Uterine smooth muscle cell (primary cell): ENCODE data around the gene CWF19L1. TPM values are rescaled to one million over a fixed set of nuclear protein-coding genes. Genes with fewer than 3 reads are reported as not detected.

Experiments used
- total RNA-seq: library from RNA; depleted of rRNA; stranded (reverse); fragments of >200 nt; gene quantifications from 2 replicates; pipeline ENCODE4 v1.2.3, GENCODE V29; 2014

Gene CWF19L1
- total RNA-seq, result 20.5 and 39.8 TPM in 2 replicates

DNA sequence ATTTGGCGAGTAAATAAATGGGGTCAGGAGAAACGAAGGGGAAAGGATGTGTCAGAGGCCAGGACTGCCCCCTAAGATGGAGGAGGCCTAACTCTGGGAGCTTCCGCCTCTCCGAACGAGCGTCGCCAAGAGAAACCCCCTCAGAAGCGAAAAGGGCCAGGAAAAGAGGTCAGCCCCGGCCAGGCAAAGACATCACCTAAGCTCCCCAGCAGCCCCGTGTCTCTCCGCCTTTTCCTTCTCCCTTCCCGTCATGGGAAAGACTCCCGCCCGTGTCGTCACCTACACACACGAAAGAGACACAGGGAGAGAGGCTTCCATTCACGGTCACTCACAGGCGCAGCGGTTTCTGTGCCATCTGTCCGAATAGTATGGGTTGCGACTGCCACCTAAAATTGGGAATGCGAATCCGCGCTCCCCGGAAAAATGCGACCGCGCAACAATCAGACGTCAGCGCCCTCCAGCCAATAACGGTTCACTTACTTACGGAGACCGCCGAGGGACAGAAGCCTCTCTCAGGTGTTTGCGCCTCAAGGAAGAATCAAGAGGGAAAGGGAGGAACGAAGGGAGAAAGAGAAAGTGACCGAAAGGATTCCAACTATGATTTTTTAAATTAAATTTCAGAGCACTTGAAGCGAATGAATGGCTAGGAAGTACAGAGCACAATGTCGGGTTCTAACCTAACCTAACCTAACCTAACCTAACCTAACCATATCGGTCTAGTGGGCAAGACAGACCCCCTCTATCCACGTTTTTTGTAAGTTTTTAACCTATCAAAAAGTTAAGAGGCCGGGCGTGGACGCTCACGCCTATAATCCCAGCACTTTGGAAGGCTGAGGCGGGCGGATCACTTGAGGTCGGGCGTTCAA is at the start of gene CWF19L1:
TSS of gene CWF19L1 (minus strand) at position 400 of the 866 bp plus-strand sequence. CDS start at position 355, 45 bp downstream.

DNA sequence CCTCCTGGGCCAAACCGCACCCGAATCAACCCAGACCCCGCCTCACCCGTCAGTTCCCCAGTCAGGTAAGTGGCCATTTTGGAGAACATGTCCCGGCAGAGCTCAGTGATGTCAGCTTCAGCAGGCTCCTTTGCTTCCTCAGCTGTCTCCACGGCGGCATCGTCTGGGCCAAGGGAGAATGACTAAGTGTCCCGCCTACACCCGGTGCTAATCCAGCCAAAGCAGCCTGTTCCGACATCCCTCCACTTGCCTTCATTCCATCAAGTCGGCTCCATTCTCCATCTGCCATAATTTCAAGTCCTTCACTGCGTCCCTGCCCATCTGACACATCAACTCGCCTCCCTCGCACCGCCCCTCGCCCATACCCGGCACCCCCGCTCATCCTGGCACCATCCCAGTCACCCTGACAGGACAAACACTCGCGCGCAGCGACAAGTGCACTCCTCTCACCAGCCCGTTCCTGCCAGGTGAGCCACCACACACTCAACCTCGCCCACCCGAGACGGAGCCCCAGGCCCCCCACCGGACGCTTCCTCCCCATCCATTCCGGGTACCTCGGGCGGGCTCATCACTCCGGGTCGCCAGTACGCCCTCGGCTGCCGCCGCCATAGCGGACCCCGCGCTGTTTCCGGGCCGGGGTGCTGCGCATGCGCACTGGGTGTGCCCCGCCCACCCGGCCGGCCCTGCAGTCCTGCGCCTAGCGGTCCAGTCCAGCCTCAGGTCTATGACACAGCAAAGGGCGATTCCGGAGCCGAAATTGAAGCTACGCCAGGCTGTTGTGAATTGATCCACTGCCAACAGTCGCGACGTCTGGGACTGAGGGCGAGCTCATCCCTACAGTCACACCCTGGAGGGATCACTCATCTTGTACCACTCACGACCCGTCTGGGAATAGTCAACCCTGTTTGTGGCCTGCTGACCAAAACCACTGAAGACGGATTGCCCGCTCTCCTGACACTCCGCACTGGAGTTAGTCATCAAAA is 18.9 kb upstream of the CWF19L1 start, which contains the start of gene BLOC1S2:
TSS of gene BLOC1S2 (minus strand) at position 630 of the 983 bp plus-strand sequence. CDS start at position 609, 21 bp downstream.

DNA sequence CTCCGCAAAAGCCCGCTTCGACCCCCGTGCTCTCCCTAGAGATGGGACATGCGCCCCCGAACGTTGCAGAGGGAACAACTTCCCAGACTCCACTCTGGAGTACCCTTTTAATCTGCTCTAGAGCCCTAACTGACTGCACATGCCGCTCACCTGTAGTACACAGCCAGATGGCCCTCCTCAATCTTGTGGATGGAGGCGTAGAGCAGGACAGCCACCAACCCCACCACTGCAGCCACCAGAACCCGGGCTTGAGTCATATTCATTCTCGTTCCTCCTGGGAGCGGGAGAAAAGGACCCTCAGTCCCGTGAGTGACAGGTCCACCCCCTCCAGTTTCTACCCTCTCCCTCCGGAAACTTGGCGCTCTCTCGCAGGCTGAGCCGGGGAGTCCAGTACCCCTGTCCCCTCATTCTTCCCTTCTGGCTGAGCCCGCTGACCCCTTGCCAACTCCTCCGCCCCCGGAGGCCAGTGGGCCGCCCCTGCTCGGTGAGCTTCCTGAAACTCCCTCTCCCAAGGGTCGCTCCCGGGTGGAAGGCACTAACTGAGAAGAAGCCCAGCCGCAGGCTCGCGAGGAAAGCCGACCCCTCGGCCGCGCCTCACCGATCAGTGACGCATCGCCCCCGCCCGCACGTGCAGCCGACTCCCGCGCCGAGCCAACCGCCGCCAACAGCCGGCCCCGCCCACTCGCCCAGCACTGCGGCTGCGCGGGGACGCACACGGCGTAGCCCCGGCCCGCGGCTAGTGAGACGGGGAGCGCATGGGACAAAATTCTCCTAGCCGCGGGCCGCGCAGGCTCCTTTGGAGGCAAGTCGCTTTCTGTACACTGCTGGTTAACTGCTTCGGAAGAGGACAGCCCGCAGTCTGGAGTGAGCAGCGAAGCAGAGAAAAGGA is 81.8 kb downstream of the CWF19L1 start, which contains the start of gene ERLIN1:
TSS of gene ERLIN1 (minus strand) at position 666 of the 889 bp plus-strand sequence. CDS start at position 263, 403 bp downstream.

Other genes with a start within 250 kb of the CWF19L1 start
- gene CPN1, start 185.8 kb downstream of the CWF19L1 start, total RNA-seq, result not detected in 2 replicates
- gene ERLIN1, start 81.6 kb downstream of the CWF19L1 start, total RNA-seq, result 60.5 and 102 TPM in 2 replicates
- 27.9 and 37.3 TPM in 2 replicates for gene CHUK, start 38.0 kb downstream of the CWF19L1 start, total RNA-seq
- gene BLOC1S2, start 19.0 kb upstream of the CWF19L1 start, total RNA-seq, result 46.4 and 47.4 TPM in 2 replicates
- under 0.01 TPM in 1 of 2 replicates, not detected in the other for gene PKD2L1, start 62.6 kb upstream of the CWF19L1 start, total RNA-seq
- 532 and 1,071 TPM in 2 replicates for gene SCD, start 79.6 kb upstream of the CWF19L1 start, total RNA-seq
- not detected in 2 replicates for gene WNT8B, start 195.4 kb upstream of the CWF19L1 start, total RNA-seq